ENCODE results near the gene TMEM222.

TMEM222 gene

GRCh38 chr1:27306892-27307761 is 14.8 kb upstream of the TMEM222 start:
- no peak overlapping the region for H3K4me3 ChIP-seq (ENCODE audit: low read depth, low read length)
- peak; percentile 6 for DNase-seq (ENCODE audit: low read depth)
- peak; percentile 31 for TF ChIP-seq CTCF (conservative IDR thresholded peaks at IDR 0.05; ENCODE audit: low read depth, low read length)

GRCh38 chr1:27307874-27308598 is 13.9 kb upstream of the TMEM222 start:
- TF ChIP-seq CTCF (conservative IDR thresholded peaks at IDR 0.05; ENCODE audit: low read depth, low read length): no peak
- DNase-seq (ENCODE audit: low read depth): no peak

GRCh38 chr1:27314169-27314568 is 7.8 kb upstream of the TMEM222 start:
- no peak for TF ChIP-seq CTCF (conservative IDR thresholded peaks at IDR 0.05; ENCODE audit: low read depth, low read length)
- H3K4me3 ChIP-seq (ENCODE audit: low read depth, low read length): no peak overlapping the region
- DNase-seq (ENCODE audit: low read depth): no peak

More at GRCh38 chr1:27307874-27308598, 13.9 kb upstream of the TMEM222 start:
- no peak overlapping the region for H3K4me3 ChIP-seq (ENCODE audit: low read depth, low read length)

GRCh38 chr1:27314737-27315136 is 7.2 kb upstream of the TMEM222 start:
- TF ChIP-seq CTCF (conservative IDR thresholded peaks at IDR 0.05; ENCODE audit: low read depth, low read length): no peak
- no peak for DNase-seq (ENCODE audit: low read depth)
- no peak overlapping the region for H3K4me3 ChIP-seq (ENCODE audit: low read depth, low read length)

GRCh38 chr1:27316860-27317259 is 5.1 kb upstream of the TMEM222 start:
- no peak overlapping the region for H3K4me3 ChIP-seq (ENCODE audit: low read depth, low read length)
- no peak for TF ChIP-seq CTCF (conservative IDR thresholded peaks at IDR 0.05; ENCODE audit: low read depth, low read length)
- no peak for DNase-seq (ENCODE audit: low read depth)

- DNase-seq (ENCODE audit: low read depth): no peak
- no peak for TF ChIP-seq CTCF (conservative IDR thresholded peaks at IDR 0.05; ENCODE audit: low read depth, low read length)
- no peak overlapping the region for H3K4me3 ChIP-seq (ENCODE audit: low read depth, low read length)
Observed at GRCh38 chr1:27318136-27318535, 3.8 kb upstream of the TMEM222 start.
